IMR-90 (cell line): ENCODE results near the gene PRSS56. TPM values are rescaled to one million over a fixed set of nuclear protein-coding genes. Genes with fewer than 3 reads are reported as not detected.

Experiments used
- ATAC-seq: fragments of 200-7000 bp; cut with Tn5 transposase; 2 replicates; pipeline ENCODE4 v1.9.1; 2020; ENCODE audit warnings: low read depth, mild to moderate bottlenecking, moderate library complexity
- BruUV-seq: library from RNA; stranded (reverse); fragments of 400-500 nt; replicated peaks from 2 replicates; lab custom pipeline; 2021; lab: Mats Ljungman, UMichigan
- CTCF ChIA-PET: fragments of 300-600 bp; formaldehyde crosslinking; extraction: SDS; loops from one replicate; lab custom pipeline; 2021; ENCODE audit warnings: antibody characterized with exemption; lab: Yijun Ruan, JAX
- POLR2A ChIA-PET: fragments of 300-600 bp; sonication (Branson Sonifier 250); formaldehyde crosslinking; loops from one replicate; lab custom pipeline; 2022; ENCODE audit warnings: antibody characterized with exemption; ENCODE audit not compliant: unreplicated experiment; lab: Charles Lee
- DNase-seq: peaks from one replicate; pipeline ENCODE4 v3.0.0; 2013
- H2AFZ ChIP-seq: replicated peaks from 2 replicates; pipeline ENCODE3; 2013; ENCODE audit warnings: low read length, mild to moderate bottlenecking; ENCODE audit not compliant: poor library complexity
- H2AK5ac ChIP-seq: 2 replicates; pipeline ENCODE4 v1.6.1; 2013; ENCODE audit warnings: low read depth, low read length, inconsistent platforms
- H2AK9ac ChIP-seq: replicated peaks from 2 replicates; pipeline ENCODE3; 2013; ENCODE audit warnings: mild to moderate bottlenecking, low read depth, low read length, moderate library complexity; ENCODE audit not compliant: poor library complexity
- H2BK120ac ChIP-seq: 2 replicates; pipeline ENCODE4 v1.6.1; 2013; ENCODE audit warnings: low read depth, low read length, inconsistent platforms
- H2BK15ac ChIP-seq: 3 replicates; pipeline ENCODE4 v1.6.1; 2013; ENCODE audit warnings: low read depth, low read length, inconsistent platforms
- H2BK20ac ChIP-seq: 2 replicates; pipeline ENCODE4 v1.6.1; 2013; ENCODE audit warnings: low read depth, mild to moderate bottlenecking, inconsistent platforms, low read length, moderate library complexity
- H2BK5ac ChIP-seq: 2 replicates; pipeline ENCODE4 v1.6.1; 2013; ENCODE audit warnings: mild to moderate bottlenecking, low read depth, low read length, inconsistent platforms; ENCODE audit not compliant: poor library complexity, severe bottlenecking
- H3K14ac ChIP-seq: replicated peaks from 2 replicates; pipeline ENCODE4 v1.6.1; 2013; ENCODE audit warnings: low read depth, low read length, inconsistent platforms
- H3K18ac ChIP-seq: 2 replicates; pipeline ENCODE4 v1.6.1; 2013; ENCODE audit warnings: low read depth, low read length, control low read depth
- H3K23ac ChIP-seq: 2 replicates; pipeline ENCODE4 v1.6.1; 2013; ENCODE audit warnings: low read depth, low read length, inconsistent platforms
- H3K27ac ChIP-seq: 2 replicates; pipeline ENCODE4 v1.5.1; 2013; ENCODE audit warnings: mild to moderate bottlenecking, control low read depth, low read length; ENCODE audit not compliant: insufficient read depth
- H3K27me3 ChIP-seq: 2 replicates; pipeline ENCODE4 v1.6.1; 2013; ENCODE audit warnings: low read length; ENCODE audit not compliant: control insufficient read depth, insufficient read depth
- H3K36me3 ChIP-seq: 2 replicates; pipeline ENCODE4 v1.6.1; 2013; ENCODE audit warnings: low read length, mixed read lengths; ENCODE audit not compliant: control insufficient read depth, insufficient read depth
- H3K4ac ChIP-seq: 2 replicates; pipeline ENCODE4 v1.6.1; 2013; ENCODE audit warnings: low read depth, low read length, inconsistent platforms
- H3K4me1 ChIP-seq: 2 replicates; pipeline ENCODE4 v1.6.1; 2013; ENCODE audit warnings: low read length, mixed read lengths; ENCODE audit not compliant: control insufficient read depth, insufficient read depth
- H3K4me2 ChIP-seq: 2 replicates; pipeline ENCODE4 v1.6.1; 2013; ENCODE audit warnings: low read depth, mild to moderate bottlenecking, control low read depth, low read length, moderate library complexity
- H3K4me3 ChIP-seq: 2 replicates; pipeline ENCODE4 v1.5.1; 2013; ENCODE audit warnings: low read depth, mild to moderate bottlenecking, control low read depth, low read length, moderate library complexity; ENCODE audit not compliant: insufficient read depth
- H3K56ac ChIP-seq: 2 replicates; pipeline ENCODE4 v1.6.1; 2013; ENCODE audit warnings: low read length, inconsistent platforms; ENCODE audit not compliant: insufficient read depth; ENCODE audit errors: extremely low read depth
- H3K79me1 ChIP-seq, 2 experiments: 2 replicates each; pipeline ENCODE4 v1.6.1; 2013; ENCODE audit warnings: low read length in 2 of 2, inconsistent platforms in 1 of 2, low read depth in 1 of 2
- H3K9ac ChIP-seq: 2 replicates; pipeline ENCODE4 v1.6.1; 2013; ENCODE audit warnings: low read depth, low read length, control low read depth
- H3K9me1 ChIP-seq: 2 replicates; pipeline ENCODE4 v1.6.1; 2013; ENCODE audit warnings: low read length, inconsistent platforms; ENCODE audit not compliant: insufficient read depth
- H3K9me3 ChIP-seq: 2 replicates; pipeline ENCODE4 v1.6.1; 2013; ENCODE audit warnings: low read length; ENCODE audit not compliant: control insufficient read depth, insufficient read depth
- H4K20me1 ChIP-seq: 2 replicates; pipeline ENCODE4 v1.6.1; 2013; ENCODE audit warnings: low read length, inconsistent platforms; ENCODE audit not compliant: insufficient read depth
- H4K5ac ChIP-seq: 2 replicates; pipeline ENCODE4 v1.6.1; 2013; ENCODE audit warnings: mild to moderate bottlenecking, low read depth, low read length, control low read depth
- H4K8ac ChIP-seq, 2 experiments: 2 replicates each; pipeline ENCODE4 v1.6.1; 2013; ENCODE audit warnings: low read depth in 2 of 2, low read length in 2 of 2, control low read depth in 1 of 2, inconsistent platforms in 1 of 2
- H4K91ac ChIP-seq: 2 replicates; pipeline ENCODE4 v1.6.1; 2013; ENCODE audit warnings: low read depth, low read length, inconsistent platforms; ENCODE audit not compliant: insufficient read depth
- BHLHE40 ChIP-seq: fragments of 150-350 bp; IDR thresholded peaks from 2 replicates; pipeline ENCODE4 v1.6.1; 2016; ENCODE audit warnings: mild to moderate bottlenecking, low read depth, low read length
- CEBPB ChIP-seq: IDR thresholded peaks from 2 replicates; pipeline ENCODE4 v1.6.1; 2012; ENCODE audit warnings: low read depth, low read length, improper control_type of control experiment
- CHD1 ChIP-seq: IDR thresholded peaks from 2 replicates; pipeline ENCODE4 v1.6.1; 2012; ENCODE audit warnings: low read depth, low read length, improper control_type of control experiment
- FOS ChIP-seq: fragments of 150-350 bp; IDR thresholded peaks from 2 replicates; pipeline ENCODE4 v1.6.1; 2016; ENCODE audit warnings: low read depth, low read length
- MAFK ChIP-seq: IDR thresholded peaks from 2 replicates; pipeline ENCODE4 v1.6.1; 2012; ENCODE audit warnings: low read depth, low read length, improper control_type of control experiment
- MAZ ChIP-seq: IDR thresholded peaks from 2 replicates; pipeline ENCODE4 v1.6.1; 2012; ENCODE audit warnings: low read depth, mild to moderate bottlenecking, low read length, improper control_type of control experiment, moderate library complexity, borderline replicate concordance
- MXI1 ChIP-seq: IDR thresholded peaks from 2 replicates; pipeline ENCODE4 v1.6.1; 2012; ENCODE audit warnings: low read depth, mild to moderate bottlenecking, low read length, moderate library complexity, borderline replicate concordance
- NFE2L2 ChIP-seq: fragments of 150-350 bp; IDR thresholded peaks from 2 replicates; pipeline ENCODE4 v1.6.1; 2016; ENCODE audit warnings: low read depth, mild to moderate bottlenecking, low read length
- POLR2A ChIP-seq: IDR thresholded peaks from 2 replicates; pipeline ENCODE4 v1.6.1; 2012; ENCODE audit warnings: mild to moderate bottlenecking, low read depth, low read length
- RAD21 ChIP-seq: IDR thresholded peaks from 2 replicates; pipeline ENCODE4 v1.6.1; 2012; ENCODE audit warnings: low read length, improper control_type of control experiment
- RCOR1 ChIP-seq: IDR thresholded peaks from 2 replicates; pipeline ENCODE4 v1.6.1; 2012; ENCODE audit warnings: mild to moderate bottlenecking, low read length, improper control_type of control experiment; ENCODE audit not compliant: insufficient replicate concordance
- RFX5 ChIP-seq: IDR thresholded peaks from 2 replicates; pipeline ENCODE4 v1.8.0; 2012; ENCODE audit warnings: low read depth, mild to moderate bottlenecking, low read length, moderate library complexity
- SMC3 ChIP-seq: fragments of 150-350 bp; IDR thresholded peaks from 2 replicates; pipeline ENCODE4 v1.6.1; 2016; ENCODE audit warnings: low read depth, mild to moderate bottlenecking, antibody characterized with exemption, low read length, moderate library complexity
- USF2 ChIP-seq: fragments of 150-350 bp; IDR thresholded peaks from 2 replicates; pipeline ENCODE4 v1.6.1; 2017; ENCODE audit warnings: mild to moderate bottlenecking, antibody characterized with exemption, low read length, low read depth
- WGBS, 2 experiments: methylation state at CpG; one replicate each; pipeline versions ENCODE4 v1.1.5 to v1.1.7; 2013; ENCODE audit warnings: missing lambda C conversion rate in 2 of 2; ENCODE audit not compliant: insufficient read length in 1 of 2; ENCODE audit errors: extremely low coverage in 2 of 2; 5-methylcytosine and 5-hydroxymethylcytosine counted together
- dilution Hi-C: fragments of 300-500 bp; cut with HindIII; formaldehyde crosslinking; loops from one replicate; pipeline ENCODE4 v1.14.3; 2018; ENCODE audit warnings: low sequenced_read_pairs; ENCODE audit not compliant: unreplicated experiment
- in situ Hi-C: fragments of 300-500 bp; cut with MboI; formaldehyde crosslinking; loops from 3 replicates; pipeline ENCODE4 v1.14.3; 2019; ENCODE audit warnings: low sequenced_read_pairs, inconsistent platforms, mixed read lengths
- intact Hi-C: fragments of 100-400 bp; cut with micrococcal nuclease; formaldehyde crosslinking; loops from 2 replicates; pipeline ENCODE4 v1.10.0; 2022
- polyA plus RNA-seq, 3 experiments: library from polyadenylated mRNA; depleted of rRNA; stranded (reverse); fragments of >200 nt; gene quantifications; 2 replicates each; pipeline ENCODE4 v1.2.3, GENCODE V29; 2012; ENCODE audit warnings: low replicate concordance in 1 of 3
- total RNA-seq: library from RNA; depleted of rRNA; stranded (reverse); fragments of >200 nt; gene quantifications from 2 replicates; pipeline ENCODE4 v1.2.3, GENCODE V29; 2012
- TF ChIP-seq, protein P1 (sequence below): conservative IDR thresholded peaks from 2 replicates; pipeline ENCODE4 v1.5.1; 2012; ENCODE audit warnings: mild to moderate bottlenecking, low read depth, low read length, improper control_type of control experiment
- TF ChIP-seq, protein P2 (sequence below): fragments of 150-350 bp; IDR thresholded peaks from 2 replicates; pipeline ENCODE4 v1.6.1; 2016; ENCODE audit warnings: low read depth, mild to moderate bottlenecking, low read length, moderate library complexity, borderline replicate concordance

The PRSS56 gene
- total and polyA plus RNA-seq, 2 of the 4 experiments (the other 2 are of a cell fraction): not detected

- POLR2A ChIA-PET: no interaction called here
- Histone ChIP-seq H3K9ac (no peak overlapping the region), H3K14ac (no peak overlapping the region), H4K20me1 (no peaks in the 10 kb centered on the region), H2BK5ac (no peak overlapping the region), H3K56ac (no peak overlapping the region), H4K91ac (no peak overlapping the region), H3K9me1 (peaks cover 12% of the 10 kb centered on the region; the same call in 1 of the 2 replicates), H3K36me3 (peaks cover 38% of the 10 kb centered on the region), H4K8ac (no peak overlapping the region), H2BK15ac (no peak overlapping the region), H3K23ac (no peak overlapping the region), H3K4me3 (no peak overlapping the region), H2AFZ (no peak overlapping the region), H3K79me1 (peaks cover 10 to 40% of the 10 kb centered on the region in 2 experiments; a peak in 3 of 4 replicates), H3K18ac (no peak overlapping the region), H3K4me1 (peaks cover 5% of the 10 kb centered on the region; the same call in 1 of the 2 replicates), H2AK9ac (no peak overlapping the region), H2AK5ac (no peak overlapping the region), H3K4ac (peak overlapping the region; percentile 9; the same call in 1 of the 2 replicates), H3K27me3 (no peaks in the 10 kb centered on the region), H2BK120ac (no peak overlapping the region), H3K4me2 (no peak overlapping the region), H2BK20ac (no peak overlapping the region), H3K9me3 (no peaks in the 10 kb centered on the region), H3K27ac (no peak overlapping the region), H4K5ac (no peak overlapping the region)
- no TSS peak for BruUV-seq
- TF ChIP-seq FOS (no peak), MAZ (no peak), USF2 (no peak), SMC3 (no peak), RCOR1 (no peak), CEBPB (no peak), CHD1 (no peak), BHLHE40 (no peak), NFE2L2 (no peak), RFX5 (no peak), RAD21 (no peak), MXI1 (no peak), POLR2A (no peak), MAFK (no peak)
- TF ChIP-seq, protein P1, sequence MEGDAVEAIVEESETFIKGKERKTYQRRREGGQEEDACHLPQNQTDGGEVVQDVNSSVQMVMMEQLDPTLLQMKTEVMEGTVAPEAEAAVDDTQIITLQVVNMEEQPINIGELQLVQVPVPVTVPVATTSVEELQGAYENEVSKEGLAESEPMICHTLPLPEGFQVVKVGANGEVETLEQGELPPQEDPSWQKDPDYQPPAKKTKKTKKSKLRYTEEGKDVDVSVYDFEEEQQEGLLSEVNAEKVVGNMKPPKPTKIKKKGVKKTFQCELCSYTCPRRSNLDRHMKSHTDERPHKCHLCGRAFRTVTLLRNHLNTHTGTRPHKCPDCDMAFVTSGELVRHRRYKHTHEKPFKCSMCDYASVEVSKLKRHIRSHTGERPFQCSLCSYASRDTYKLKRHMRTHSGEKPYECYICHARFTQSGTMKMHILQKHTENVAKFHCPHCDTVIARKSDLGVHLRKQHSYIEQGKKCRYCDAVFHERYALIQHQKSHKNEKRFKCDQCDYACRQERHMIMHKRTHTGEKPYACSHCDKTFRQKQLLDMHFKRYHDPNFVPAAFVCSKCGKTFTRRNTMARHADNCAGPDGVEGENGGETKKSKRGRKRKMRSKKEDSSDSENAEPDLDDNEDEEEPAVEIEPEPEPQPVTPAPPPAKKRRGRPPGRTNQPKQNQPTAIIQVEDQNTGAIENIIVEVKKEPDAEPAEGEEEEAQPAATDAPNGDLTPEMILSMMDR: no peak
- TF ChIP-seq, protein P2, sequence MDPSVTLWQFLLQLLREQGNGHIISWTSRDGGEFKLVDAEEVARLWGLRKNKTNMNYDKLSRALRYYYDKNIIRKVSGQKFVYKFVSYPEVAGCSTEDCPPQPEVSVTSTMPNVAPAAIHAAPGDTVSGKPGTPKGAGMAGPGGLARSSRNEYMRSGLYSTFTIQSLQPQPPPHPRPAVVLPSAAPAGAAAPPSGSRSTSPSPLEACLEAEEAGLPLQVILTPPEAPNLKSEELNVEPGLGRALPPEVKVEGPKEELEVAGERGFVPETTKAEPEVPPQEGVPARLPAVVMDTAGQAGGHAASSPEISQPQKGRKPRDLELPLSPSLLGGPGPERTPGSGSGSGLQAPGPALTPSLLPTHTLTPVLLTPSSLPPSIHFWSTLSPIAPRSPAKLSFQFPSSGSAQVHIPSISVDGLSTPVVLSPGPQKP: no peak
- in situ Hi-C loops: no loop called here
- ATAC-seq: no peak
- intact Hi-C loops: no loop called here
- peak; percentile 11 for DNase-seq
- CTCF ChIA-PET: no interaction called here
- dilution Hi-C loops: no loop called here
- 100% methylated on average over 2 of the region's 7 CpGs; no CpG with 5 or more reads in 1 of the 2 experiments for WGBS, 2 experiments
Observed at GRCh38 chr2:232571026-232571474, 50.9 kb downstream of the PRSS56 start.
